Vagina (tissue), 2 donors: ENCODE results near the gene SRL. TPM values are rescaled to one million over a fixed set of nuclear protein-coding genes. Genes with fewer than 3 reads are reported as not detected.

Experiments
- DNase-seq, 2 donors: peaks; one replicate each; pipeline ENCODE4 v3.0.0-alpha.2; 2017; ENCODE audit errors: extremely low spot score in 2 of 2
- H3K27ac ChIP-seq: fragments of 200-600 bp; sonication (generic); one replicate; pipeline ENCODE4 v1.5.1; 2019
- H3K27me3 ChIP-seq: fragments of 200-600 bp; sonication (generic); one replicate; pipeline ENCODE4 v1.5.1; 2019
- H3K36me3 ChIP-seq, 2 donors: fragments of 200-600 bp; sonication (generic); one replicate each; pipeline ENCODE4 v1.5.1; 2017 to 2019
- H3K4me1 ChIP-seq: fragments of 200-600 bp; sonication (generic); one replicate; pipeline ENCODE4 v1.5.1; 2019
- H3K4me3 ChIP-seq, 2 donors: fragments of 200-600 bp; sonication (generic); 1 replicate in 1 of 2; 2 replicates in 1 of 2; pipeline ENCODE4 v1.5.1; 2016 to 2019
- H3K9me3 ChIP-seq: fragments of 200-600 bp; sonication (generic); one replicate; pipeline ENCODE4 v1.5.1; 2019
- POLR2A ChIP-seq, 2 donors: fragments of 450-650 bp; IDR thresholded peaks; one replicate each; pipeline ENCODE4 v1.6.1; 2017; ENCODE audit warnings: antibody characterized with exemption in 2 of 2, mild to moderate bottlenecking in 2 of 2, moderate library complexity in 2 of 2
- POLR2AphosphoS5 ChIP-seq, 2 donors: sonication (generic); formaldehyde crosslinking; IDR thresholded peaks; one replicate each; pipeline ENCODE4 v1.9.0; 2017; ENCODE audit warnings: antibody characterized with exemption in 2 of 2, mild to moderate bottlenecking in 2 of 2, low read depth in 1 of 2; ENCODE audit not compliant: insufficient read depth in 1 of 2
- intact Hi-C: fragments of 100-400 bp; cut with DNase I; formaldehyde crosslinking; loops from one replicate; pipeline ENCODE4 v1.15.1; 2023
- total RNA-seq: library from RNA; depleted of rRNA; stranded (reverse); fragments of >200 nt; gene quantifications from one replicate; pipeline ENCODE4 v1.2.3, GENCODE V29; 2016
- TF ChIP-seq, protein P1 (sequence below), 3 experiments: fragments of 450-650 bp in 2 of 3; fragments of 200-600 bp in 1 of 3; sonication (generic) in 1 of 3; IDR thresholded peaks; one replicate each; pipeline ENCODE4 v1.5.1; 2017 to 2019; ENCODE audit warnings: antibody characterized with exemption in 3 of 3, mild to moderate bottlenecking in 2 of 3, moderate library complexity in 2 of 3

The SRL gene
- total RNA-seq, 1 donor from 2014 or later, result 1.5 TPM

DNA sequence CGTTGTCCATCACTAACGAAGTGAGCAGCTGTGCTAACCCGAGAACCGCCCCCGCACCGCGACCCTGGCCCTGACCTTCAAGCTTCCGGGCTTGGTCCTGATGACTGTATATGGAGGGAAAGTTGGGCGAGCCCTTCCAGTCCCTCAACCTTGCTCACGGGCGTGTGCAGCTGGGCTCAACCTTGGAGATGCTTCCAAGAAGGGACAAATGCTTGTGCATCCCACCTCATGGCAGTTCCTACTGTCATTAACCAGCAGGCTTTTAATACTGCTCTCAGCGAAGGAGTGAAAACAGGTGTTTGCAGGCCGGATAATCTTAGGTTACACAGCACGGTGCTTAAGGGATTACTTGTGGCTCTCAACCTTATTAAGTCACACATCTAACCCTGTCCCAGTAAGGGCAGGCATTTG is 33.5 kb downstream of the SRL start:
- intact Hi-C loops, result loop anchor here (10.0 kb wide), 1 partner anchor 126 kb away; no protein-coding TSS in a partner anchor
- no peak overlapping the region for H3K4me3 ChIP-seq

DNA sequence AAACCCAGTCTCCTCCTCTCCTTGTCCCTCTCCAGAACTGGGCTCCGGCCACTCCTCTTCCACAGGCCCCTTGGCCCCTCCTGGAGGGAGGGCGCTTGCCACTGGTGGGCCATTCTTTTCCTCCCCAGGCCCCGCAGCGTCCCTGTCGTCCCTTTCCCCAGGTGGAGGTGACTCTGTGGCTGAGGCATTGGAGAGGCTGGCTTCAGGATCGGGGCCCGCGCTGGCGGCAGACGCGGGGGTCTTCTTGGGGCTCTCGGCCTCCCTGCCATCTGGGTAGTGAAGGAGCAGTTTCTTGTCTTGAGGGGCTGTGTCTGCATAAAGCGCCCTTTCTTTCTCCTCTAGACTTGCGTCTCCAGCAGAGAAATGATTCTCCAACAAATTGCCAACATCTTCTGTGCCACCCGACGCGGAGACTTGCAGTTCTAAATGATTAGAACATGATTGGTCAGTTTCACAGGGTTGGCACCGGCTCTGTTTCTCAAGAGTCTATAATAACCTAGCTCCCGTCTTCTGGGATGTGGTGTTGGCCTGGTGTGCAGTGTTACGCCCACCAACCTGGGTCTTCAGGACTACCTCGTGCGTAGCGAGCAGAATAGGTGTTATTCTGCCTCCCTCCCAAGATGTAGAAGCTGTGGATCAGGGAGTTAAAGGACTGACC is 34.1 kb downstream of the SRL start:
- Histone ChIP-seq H3K4me1 (no peaks in the 10 kb centered on the region), H3K27ac (no peak overlapping the region), H3K9me3 (no peaks in the 10 kb centered on the region), H3K36me3 (no peaks in the 10 kb centered on the region), H3K4me3 (no peak overlapping the region), H3K27me3 (no peaks in the 10 kb centered on the region)
- no peak for DNase-seq
- intact Hi-C loops, result loop anchor here (10.0 kb wide), 1 partner anchor 127 kb away; no protein-coding TSS in a partner anchor
- no peak for TF ChIP-seq POLR2AphosphoS5 (IDR thresholded peaks at IDR 0.05; ENCODE audit: insufficient read depth in 1 of 2, low read depth in 1 of 2)
- TF ChIP-seq POLR2A (IDR thresholded peaks at IDR 0.05), result no peak
- TF ChIP-seq, protein P1, sequence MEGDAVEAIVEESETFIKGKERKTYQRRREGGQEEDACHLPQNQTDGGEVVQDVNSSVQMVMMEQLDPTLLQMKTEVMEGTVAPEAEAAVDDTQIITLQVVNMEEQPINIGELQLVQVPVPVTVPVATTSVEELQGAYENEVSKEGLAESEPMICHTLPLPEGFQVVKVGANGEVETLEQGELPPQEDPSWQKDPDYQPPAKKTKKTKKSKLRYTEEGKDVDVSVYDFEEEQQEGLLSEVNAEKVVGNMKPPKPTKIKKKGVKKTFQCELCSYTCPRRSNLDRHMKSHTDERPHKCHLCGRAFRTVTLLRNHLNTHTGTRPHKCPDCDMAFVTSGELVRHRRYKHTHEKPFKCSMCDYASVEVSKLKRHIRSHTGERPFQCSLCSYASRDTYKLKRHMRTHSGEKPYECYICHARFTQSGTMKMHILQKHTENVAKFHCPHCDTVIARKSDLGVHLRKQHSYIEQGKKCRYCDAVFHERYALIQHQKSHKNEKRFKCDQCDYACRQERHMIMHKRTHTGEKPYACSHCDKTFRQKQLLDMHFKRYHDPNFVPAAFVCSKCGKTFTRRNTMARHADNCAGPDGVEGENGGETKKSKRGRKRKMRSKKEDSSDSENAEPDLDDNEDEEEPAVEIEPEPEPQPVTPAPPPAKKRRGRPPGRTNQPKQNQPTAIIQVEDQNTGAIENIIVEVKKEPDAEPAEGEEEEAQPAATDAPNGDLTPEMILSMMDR (IDR thresholded peaks at IDR 0.05), result no peak

More for the DNA sequence above, 33.5 kb downstream of the SRL start:
- TF ChIP-seq POLR2A (IDR thresholded peaks at IDR 0.05) (no peak), POLR2AphosphoS5 (IDR thresholded peaks at IDR 0.05; ENCODE audit: insufficient read depth in 1 of 2, low read depth in 1 of 2) (no peak)
- TF ChIP-seq, protein P1 (IDR thresholded peaks at IDR 0.05), result no peak
- no peak for DNase-seq
- Histone ChIP-seq H3K27me3 (no peaks in the 10 kb centered on the region), H3K4me1 (peaks cover under 1% of the 10 kb centered on the region), H3K36me3 (no peaks in the 10 kb centered on the region), H3K27ac (no peak overlapping the region), H3K9me3 (no peaks in the 10 kb centered on the region)

DNA sequence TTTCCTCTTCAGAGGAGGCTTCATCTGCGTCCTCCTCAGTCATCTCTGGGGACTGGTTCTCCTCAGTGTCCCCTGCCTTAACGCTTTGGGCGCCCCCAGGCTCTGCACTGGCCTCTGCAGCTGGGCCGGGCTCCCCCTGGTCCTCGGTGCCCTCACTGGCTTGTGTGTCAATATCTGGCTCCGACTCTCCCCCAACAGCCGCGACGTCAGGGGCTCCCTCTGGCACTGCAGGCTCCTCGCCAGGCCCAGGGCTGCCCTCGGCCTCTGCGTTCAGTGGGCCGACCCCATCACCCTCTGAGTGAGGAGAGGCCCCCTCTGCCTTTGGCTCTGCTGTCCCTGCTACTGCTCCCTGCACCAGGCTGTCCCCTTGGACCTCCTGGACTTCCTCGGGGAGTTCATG is 34.7 kb downstream of the SRL start:
- no peak for DNase-seq
- Histone ChIP-seq H3K36me3 (no peaks in the 10 kb centered on the region), H3K27me3 (no peaks in the 10 kb centered on the region), H3K27ac (no peak overlapping the region), H3K4me3 (no peak overlapping the region), H3K4me1 (no peaks in the 10 kb centered on the region), H3K9me3 (no peaks in the 10 kb centered on the region)
- intact Hi-C loops, result loop anchor here (10.0 kb wide), 1 partner anchor 128 kb away; no protein-coding TSS in a partner anchor
- TF ChIP-seq POLR2AphosphoS5 (IDR thresholded peaks at IDR 0.05; ENCODE audit: insufficient read depth in 1 of 2, low read depth in 1 of 2) (no peak), POLR2A (IDR thresholded peaks at IDR 0.05) (no peak)
- TF ChIP-seq, protein P1 (IDR thresholded peaks at IDR 0.05), result no peak

DNA sequence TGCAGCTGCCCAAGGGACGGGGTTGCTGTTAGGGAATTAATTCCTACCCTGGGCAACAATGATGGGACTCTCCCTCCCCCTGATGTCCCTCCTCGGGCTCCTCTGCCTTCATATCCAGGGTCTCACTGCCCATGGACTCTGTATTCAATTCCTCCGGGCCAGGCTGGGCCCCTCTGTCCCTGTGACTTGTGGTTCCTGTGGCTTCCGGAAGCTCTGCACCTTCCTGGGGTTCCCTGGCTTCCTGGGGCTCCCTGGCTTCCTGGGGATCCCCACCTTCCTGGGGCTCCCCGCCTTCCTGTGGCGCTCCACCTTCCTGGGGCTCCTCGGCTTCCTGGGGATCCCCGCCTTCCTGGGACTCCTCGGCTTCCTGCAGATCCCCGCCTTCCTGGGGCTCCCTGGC is 35.2 kb downstream of the SRL start:
- DNase-seq, result no peak
- Histone ChIP-seq H3K4me1 (no peaks in the 10 kb centered on the region), H3K9me3 (no peaks in the 10 kb centered on the region), H3K27ac (no peak overlapping the region), H3K27me3 (no peaks in the 10 kb centered on the region), H3K36me3 (no peaks in the 10 kb centered on the region), H3K4me3 (no peak overlapping the region)
- TF ChIP-seq, protein P1 (IDR thresholded peaks at IDR 0.05), result no peak
- TF ChIP-seq POLR2A (IDR thresholded peaks at IDR 0.05), result no peak
- no peak for TF ChIP-seq POLR2AphosphoS5 (IDR thresholded peaks at IDR 0.05; ENCODE audit: insufficient read depth in 1 of 2, low read depth in 1 of 2)
- intact Hi-C loops, result loop anchor here (10.0 kb wide), 1 partner anchor 128 kb away; no protein-coding TSS in a partner anchor

DNA sequence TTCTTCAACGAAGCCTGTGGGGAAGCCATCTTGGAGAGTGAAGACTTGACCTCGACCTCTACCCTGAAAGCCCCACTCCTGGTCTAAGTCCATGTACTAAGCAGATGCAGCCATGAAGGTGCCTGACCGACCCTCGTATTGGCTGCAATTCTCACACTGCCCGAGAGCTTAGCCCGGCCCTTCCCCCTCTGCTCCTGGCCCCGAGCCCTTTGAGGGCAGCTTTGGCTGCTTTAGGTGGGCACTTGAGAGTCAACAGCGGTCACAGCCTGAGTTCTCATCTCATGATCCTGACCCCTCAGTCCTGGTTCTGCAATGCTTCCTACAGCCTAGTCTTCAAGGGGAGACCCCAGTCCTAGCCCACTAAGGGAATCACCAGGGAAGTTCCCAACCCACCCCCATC is 35.9 kb downstream of the SRL start:
- DNase-seq, result no peak
- no peaks in the 10 kb centered on the region for H3K9me3 ChIP-seq
- H3K27ac ChIP-seq, result no peak overlapping the region
- no peaks in the 10 kb centered on the region for H3K36me3 ChIP-seq
- no peaks in the 10 kb centered on the region for H3K27me3 ChIP-seq
- intact Hi-C loops, result loop anchor here (10.0 kb wide), 1 partner anchor 129 kb away; no protein-coding TSS in a partner anchor
- TF ChIP-seq, protein P1 (IDR thresholded peaks at IDR 0.05), result no peak
- TF ChIP-seq POLR2AphosphoS5 (IDR thresholded peaks at IDR 0.05; ENCODE audit: insufficient read depth in 1 of 2, low read depth in 1 of 2) (no peak), POLR2A (IDR thresholded peaks at IDR 0.05) (no peak)
- no peak overlapping the region for H3K4me3 ChIP-seq
- no peaks in the 10 kb centered on the region for H3K4me1 ChIP-seq
